Astrocyte (in vitro differentiated cells and primary cell): ENCODE results near the gene SC5D.

Experiments
- EZH2 ChIP-seq: IDR thresholded peaks from 2 replicates; pipeline ENCODE4 v1.6.1; 2012; ENCODE audit warnings: mild to moderate bottlenecking, low read length, inconsistent platforms; ENCODE audit not compliant: insufficient read depth
- TF ChIP-seq, protein P1 (sequence below): IDR thresholded peaks from 2 replicates; pipeline ENCODE4 v1.5.1; 2011; ENCODE audit warnings: low read depth, mild to moderate bottlenecking, inconsistent platforms, low read length, moderate library complexity; ENCODE audit not compliant: insufficient read depth

DNA sequence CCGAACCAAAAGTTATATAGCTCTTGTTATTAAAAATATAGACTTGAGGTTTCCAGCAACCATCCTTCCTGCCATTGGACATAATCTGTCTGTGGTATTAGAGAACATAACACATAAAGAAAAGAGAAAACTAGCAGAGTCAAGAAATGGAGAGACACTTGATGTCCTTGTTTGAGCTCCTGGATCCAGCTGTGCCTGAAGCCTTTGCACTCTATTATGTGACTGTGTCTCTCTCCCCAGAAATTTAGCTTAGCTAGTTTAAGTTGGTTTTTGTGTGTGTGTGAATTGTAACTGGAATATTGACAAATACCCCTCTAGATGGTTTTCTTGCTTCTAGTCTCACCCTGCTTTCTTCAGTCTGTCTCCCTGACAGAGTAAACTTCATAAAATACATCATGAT is 61.6 kb downstream of the SC5D start:
- TF ChIP-seq, protein P1, sequence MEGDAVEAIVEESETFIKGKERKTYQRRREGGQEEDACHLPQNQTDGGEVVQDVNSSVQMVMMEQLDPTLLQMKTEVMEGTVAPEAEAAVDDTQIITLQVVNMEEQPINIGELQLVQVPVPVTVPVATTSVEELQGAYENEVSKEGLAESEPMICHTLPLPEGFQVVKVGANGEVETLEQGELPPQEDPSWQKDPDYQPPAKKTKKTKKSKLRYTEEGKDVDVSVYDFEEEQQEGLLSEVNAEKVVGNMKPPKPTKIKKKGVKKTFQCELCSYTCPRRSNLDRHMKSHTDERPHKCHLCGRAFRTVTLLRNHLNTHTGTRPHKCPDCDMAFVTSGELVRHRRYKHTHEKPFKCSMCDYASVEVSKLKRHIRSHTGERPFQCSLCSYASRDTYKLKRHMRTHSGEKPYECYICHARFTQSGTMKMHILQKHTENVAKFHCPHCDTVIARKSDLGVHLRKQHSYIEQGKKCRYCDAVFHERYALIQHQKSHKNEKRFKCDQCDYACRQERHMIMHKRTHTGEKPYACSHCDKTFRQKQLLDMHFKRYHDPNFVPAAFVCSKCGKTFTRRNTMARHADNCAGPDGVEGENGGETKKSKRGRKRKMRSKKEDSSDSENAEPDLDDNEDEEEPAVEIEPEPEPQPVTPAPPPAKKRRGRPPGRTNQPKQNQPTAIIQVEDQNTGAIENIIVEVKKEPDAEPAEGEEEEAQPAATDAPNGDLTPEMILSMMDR = no peak
- TF ChIP-seq EZH2 = no peak
